SH-SY5Y (cell line): ENCODE results near the gene FFAR1.

ENCODE experiments used
- GATA2 ChIP-seq: IDR thresholded peaks from 2 replicates; pipeline ENCODE4 v1.6.1; 2011; ENCODE audit warnings: mild to moderate bottlenecking, low read depth, low read length
- GATA3 ChIP-seq: IDR thresholded peaks from 2 replicates; pipeline ENCODE4 v1.6.1; 2011; ENCODE audit warnings: low read depth, mild to moderate bottlenecking, low read length, moderate library complexity

DNA sequence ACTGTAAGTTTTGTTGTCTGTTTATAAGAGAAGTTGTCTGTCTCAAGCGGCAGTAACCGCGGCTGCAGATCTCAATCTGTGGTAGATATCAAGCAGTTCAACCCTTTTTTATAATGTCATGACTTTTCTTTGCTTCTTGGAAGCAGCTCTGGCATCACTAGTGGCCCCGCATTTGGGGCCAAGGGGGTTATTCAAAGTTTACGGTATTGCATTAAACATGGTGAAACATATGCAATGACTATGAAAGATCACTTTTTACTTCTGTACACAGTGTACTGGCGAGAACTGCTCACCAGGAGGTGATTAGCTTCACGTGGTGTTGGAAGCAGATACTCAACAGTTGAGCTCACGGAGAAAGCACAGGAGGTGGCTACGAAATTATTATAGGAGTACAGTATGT, 5.9 kb downstream of the FFAR1 start:
- TF ChIP-seq GATA2 = no peak
- TF ChIP-seq GATA3 = no peak
